ENCODE results near the gene MTUS2. TPM values are rescaled to one million over a fixed set of nuclear protein-coding genes. Genes with fewer than 3 reads are reported as not detected.
"Not testable (repeated sequence)": the region's sequence is repeated elsewhere in the genome, so short reads cannot be mapped to it uniquely, and the experiment has no call there.

MTUS2 gene
- total RNA-seq, 4 donors from 2014 or later: 0.20 to 1.6 (median 0.25) TPM; not detected in 1

DNA sequence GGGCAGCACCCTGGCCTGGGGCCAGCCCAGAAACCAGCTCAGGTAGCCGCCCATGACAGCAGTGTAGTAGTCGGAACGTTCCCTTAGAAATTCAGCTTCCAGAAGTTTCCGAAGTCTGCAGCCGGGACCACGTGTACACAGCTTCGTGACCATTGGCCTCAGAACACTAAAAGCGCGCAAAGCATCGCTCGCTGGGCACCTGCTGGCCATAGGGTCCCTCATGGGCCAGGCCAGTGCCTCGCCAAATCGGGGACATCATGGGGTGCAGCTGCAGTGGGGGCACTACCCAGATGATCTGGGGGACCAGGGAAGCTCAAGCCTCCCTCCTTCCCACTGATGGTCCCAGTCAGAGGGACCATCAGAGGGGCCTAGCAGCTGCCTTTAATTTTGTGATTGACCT is 384.5 kb downstream of the MTUS2 start:
- no peaks in the 10 kb centered on the region for H3K27me3 ChIP-seq
- in situ Hi-C loops (cut with MboI; ENCODE audit: low sequenced_read_pairs in 4 of 4): no loop called here
- TF ChIP-seq, protein P1, sequence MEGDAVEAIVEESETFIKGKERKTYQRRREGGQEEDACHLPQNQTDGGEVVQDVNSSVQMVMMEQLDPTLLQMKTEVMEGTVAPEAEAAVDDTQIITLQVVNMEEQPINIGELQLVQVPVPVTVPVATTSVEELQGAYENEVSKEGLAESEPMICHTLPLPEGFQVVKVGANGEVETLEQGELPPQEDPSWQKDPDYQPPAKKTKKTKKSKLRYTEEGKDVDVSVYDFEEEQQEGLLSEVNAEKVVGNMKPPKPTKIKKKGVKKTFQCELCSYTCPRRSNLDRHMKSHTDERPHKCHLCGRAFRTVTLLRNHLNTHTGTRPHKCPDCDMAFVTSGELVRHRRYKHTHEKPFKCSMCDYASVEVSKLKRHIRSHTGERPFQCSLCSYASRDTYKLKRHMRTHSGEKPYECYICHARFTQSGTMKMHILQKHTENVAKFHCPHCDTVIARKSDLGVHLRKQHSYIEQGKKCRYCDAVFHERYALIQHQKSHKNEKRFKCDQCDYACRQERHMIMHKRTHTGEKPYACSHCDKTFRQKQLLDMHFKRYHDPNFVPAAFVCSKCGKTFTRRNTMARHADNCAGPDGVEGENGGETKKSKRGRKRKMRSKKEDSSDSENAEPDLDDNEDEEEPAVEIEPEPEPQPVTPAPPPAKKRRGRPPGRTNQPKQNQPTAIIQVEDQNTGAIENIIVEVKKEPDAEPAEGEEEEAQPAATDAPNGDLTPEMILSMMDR (IDR thresholded peaks at IDR 0.05 in 4 of 5, conservative IDR thresholded peaks at IDR 0.05 in 1 of 5): no peak
- no peak for TF ChIP-seq POLR2A (IDR thresholded peaks at IDR 0.05)
- DNase-seq (no peak), ATAC-seq (no peak)
- intact Hi-C loops (cut with DNase I; ENCODE audit: low total_unique reads): no loop called here
- H3K4me3 ChIP-seq: no peak overlapping the region
- no peaks in the 10 kb centered on the region for H3K9me3 ChIP-seq
- H3K4me1 ChIP-seq: no peaks in the 10 kb centered on the region
- H3K27ac ChIP-seq: no peak overlapping the region
- no peaks in the 10 kb centered on the region for H3K36me3 ChIP-seq

DNA sequence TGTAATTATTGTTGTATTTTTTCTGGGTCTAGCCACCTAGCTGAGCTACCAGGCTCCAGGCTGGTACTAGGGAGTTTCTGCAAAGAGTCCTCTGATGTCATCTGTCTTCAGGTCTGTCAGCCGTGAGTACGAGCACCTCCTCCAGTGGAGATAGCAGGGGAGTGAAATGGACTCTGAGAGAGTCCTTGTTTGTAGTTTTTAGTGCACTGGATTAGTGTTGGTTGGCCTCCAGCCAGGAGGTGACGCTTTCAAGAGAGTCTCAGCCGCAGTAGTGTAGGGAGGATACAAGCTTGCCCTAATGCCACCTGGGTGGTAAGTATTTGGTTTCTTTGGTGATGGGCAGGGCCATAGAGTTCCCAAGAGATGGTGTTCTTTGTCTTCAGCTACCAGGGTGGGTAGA is 390.5 kb downstream of the MTUS2 start:
- TF ChIP-seq POLR2A (IDR thresholded peaks at IDR 0.05): no peak
- TF ChIP-seq, protein P1 (IDR thresholded peaks at IDR 0.05 in 4 of 5, conservative IDR thresholded peaks at IDR 0.05 in 1 of 5): no peak
- DNase-seq: no peak
- Histone ChIP-seq H3K27ac (no peak overlapping the region), H3K27me3 (no peaks in the 10 kb centered on the region), H3K4me3 (no peak overlapping the region), H3K9me3 (no peaks in the 10 kb centered on the region), H3K4me1 (no peaks in the 10 kb centered on the region), H3K36me3 (no peaks in the 10 kb centered on the region)
- no peak for ATAC-seq
- intact Hi-C loops (cut with DNase I; ENCODE audit: low total_unique reads): no loop called here
- in situ Hi-C loops (cut with MboI; ENCODE audit: low sequenced_read_pairs in 4 of 4): no loop called here

DNA sequence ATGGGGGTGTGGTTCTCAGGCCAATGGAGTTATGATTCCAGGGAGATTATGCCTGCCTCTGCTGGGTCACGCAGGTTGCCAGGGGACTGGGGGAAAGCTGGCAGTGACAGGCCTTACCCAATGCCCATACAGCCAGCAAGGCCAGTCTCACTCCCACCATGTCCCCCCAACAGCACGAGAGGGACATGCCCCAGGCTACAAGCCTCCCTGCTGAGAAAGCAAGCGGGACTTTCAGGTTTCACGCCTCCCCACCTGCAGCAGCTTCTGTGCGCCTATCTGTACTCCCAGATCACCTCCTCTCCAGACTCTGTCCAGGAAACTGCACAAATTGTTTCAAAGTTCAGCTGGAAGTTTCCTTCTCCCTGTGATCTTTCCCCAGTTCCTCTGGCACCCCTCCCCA is 391.0 kb downstream of the MTUS2 start:
- intact Hi-C loops (cut with DNase I; ENCODE audit: low total_unique reads); in situ Hi-C loops (cut with MboI; ENCODE audit: low sequenced_read_pairs in 4 of 4); H3K36me3 ChIP-seq; H3K9me3 ChIP-seq; H3K4me3 ChIP-seq; H3K27ac ChIP-seq; ATAC-seq; DNase-seq; H3K27me3 ChIP-seq; H3K4me1 ChIP-seq: not testable (repeated sequence)

DNA sequence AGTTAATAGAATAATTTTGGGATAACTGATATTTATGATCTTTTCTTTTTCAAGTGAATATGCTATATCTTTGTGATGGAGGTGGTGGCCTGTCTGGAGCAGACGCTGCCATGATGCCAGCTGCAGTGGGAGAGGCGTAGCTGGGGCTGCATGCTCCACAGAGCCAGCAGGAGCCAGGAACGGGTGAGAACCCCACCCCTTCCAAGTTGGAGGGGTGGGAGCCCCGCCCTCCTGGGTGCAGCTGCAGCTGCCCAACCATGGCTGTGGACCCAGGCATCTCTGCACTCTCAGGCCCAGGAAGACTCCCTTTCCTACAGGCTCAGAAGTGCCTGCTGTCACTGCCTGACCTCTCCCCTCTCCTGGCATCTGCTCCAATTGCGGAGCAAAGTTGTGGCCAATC is 402.3 kb downstream of the MTUS2 start:
- in situ Hi-C loops (cut with MboI; ENCODE audit: low sequenced_read_pairs in 4 of 4) (no loop called here), intact Hi-C loops (cut with DNase I; ENCODE audit: low total_unique reads) (no loop called here)
- no peak for DNase-seq
- Histone ChIP-seq H3K36me3 (no peaks in the 10 kb centered on the region), H3K4me1 (no peaks in the 10 kb centered on the region), H3K27ac (no peak overlapping the region), H3K27me3 (no peaks in the 10 kb centered on the region), H3K4me3 (no peak overlapping the region), H3K9me3 (no peaks in the 10 kb centered on the region)
- ATAC-seq: no peak
- TF ChIP-seq, protein P1 (IDR thresholded peaks at IDR 0.05 in 4 of 5, conservative IDR thresholded peaks at IDR 0.05 in 1 of 5): no peak
- no peak for TF ChIP-seq POLR2A (IDR thresholded peaks at IDR 0.05)

DNA sequence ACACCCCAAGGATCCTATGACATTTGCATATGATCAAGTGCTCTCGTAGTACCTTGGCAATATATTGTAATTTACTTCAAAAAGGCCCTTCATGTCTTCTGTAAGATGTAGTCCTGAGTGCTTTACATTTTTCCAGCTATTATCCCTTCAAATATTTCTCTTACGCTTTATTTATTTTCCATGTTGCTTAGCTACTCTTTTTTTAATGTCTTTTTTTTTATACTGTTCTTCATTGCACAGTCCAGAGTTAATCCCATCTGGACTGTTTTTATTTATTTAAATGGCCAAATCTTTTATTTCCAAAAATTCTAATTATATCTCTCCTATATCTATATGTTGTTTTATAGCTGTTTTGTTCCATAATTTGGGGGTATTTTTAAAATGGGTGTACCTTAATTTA is 404.1 kb downstream of the MTUS2 start:
- Histone ChIP-seq H3K27me3 (no peaks in the 10 kb centered on the region), H3K9me3 (no peaks in the 10 kb centered on the region), H3K4me1 (no peaks in the 10 kb centered on the region), H3K27ac (no peak overlapping the region), H3K36me3 (no peaks in the 10 kb centered on the region), H3K4me3 (no peak overlapping the region)
- in situ Hi-C loops (cut with MboI; ENCODE audit: low sequenced_read_pairs in 4 of 4): no loop called here
- DNase-seq (no peak), ATAC-seq (no peak)
- TF ChIP-seq POLR2A (IDR thresholded peaks at IDR 0.05): no peak
- TF ChIP-seq, protein P1 (IDR thresholded peaks at IDR 0.05 in 4 of 5, conservative IDR thresholded peaks at IDR 0.05 in 1 of 5): no peak
- intact Hi-C loops (cut with DNase I; ENCODE audit: low total_unique reads): no loop called here

Data from gastrocnemius medialis (tissue), 4 donors.